ENCODE measurements around the gene HSPD1. TPM values are rescaled to one million over a fixed set of nuclear protein-coding genes. Genes with fewer than 3 reads are reported as not detected.

The HSPD1 gene
- total RNA-seq (2014; rRNA removed; shearing (Covaris generic)) = 259 and 306 TPM in 2 replicates

DNA sequence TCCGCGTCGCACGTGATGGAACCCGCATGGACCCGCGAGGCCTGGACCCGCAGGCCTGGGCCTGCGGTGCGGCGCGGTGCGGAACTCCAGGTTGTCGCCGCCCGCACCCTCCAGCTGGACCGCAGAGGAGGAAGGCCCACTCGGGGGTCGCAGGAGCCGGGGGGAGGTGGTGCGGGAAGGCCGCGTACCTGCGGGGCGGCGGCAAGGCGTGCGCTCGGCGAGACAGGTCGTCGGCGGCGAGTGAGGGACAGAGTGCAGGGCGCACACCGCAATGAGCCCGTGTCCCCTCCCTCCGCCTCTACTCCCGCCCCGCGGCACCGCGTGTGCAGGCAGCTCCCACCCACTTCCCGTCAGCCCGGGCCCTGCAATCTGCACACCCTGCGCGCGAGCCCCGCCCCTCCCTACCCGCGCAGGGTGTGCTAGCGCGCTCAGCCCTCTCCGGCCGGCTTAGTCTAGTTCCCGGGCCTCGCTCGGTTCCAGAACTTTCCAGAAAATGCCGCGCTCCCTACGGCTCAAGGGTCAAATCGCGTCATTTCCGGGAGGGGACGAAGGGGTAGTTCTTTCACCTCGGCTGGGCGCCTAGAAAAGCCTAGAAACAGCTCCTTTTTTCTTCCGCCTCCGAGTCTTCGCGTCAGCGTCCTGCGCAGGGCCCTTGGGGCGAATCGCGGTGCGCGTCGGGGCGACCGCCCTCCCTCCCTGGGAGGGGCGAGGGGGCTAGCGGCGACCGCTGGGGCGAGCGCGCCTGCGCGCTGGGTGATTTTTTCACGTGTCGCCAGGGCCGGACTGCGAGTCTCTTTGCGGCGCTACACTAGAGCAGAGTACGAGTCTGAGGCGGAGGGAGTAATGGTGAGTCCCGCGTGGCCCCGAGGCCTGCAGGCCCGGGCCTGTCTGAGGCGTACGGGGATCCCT lies at the start of gene HSPD1, which contains the start of gene HSPE1:
Gene HSPD1, minus strand, starts transcription at position 247 of the 909 bp plus-strand sequence. CDS start 992 bp downstream, outside the sequence.
Gene HSPE1, plus strand, starts transcription at position 786 of the 909 bp plus-strand sequence. Its CDS starts 58 bp downstream, at position 844.
- DNase-seq (ENCODE audit: low spot score) = peak; percentile 99

DNA sequence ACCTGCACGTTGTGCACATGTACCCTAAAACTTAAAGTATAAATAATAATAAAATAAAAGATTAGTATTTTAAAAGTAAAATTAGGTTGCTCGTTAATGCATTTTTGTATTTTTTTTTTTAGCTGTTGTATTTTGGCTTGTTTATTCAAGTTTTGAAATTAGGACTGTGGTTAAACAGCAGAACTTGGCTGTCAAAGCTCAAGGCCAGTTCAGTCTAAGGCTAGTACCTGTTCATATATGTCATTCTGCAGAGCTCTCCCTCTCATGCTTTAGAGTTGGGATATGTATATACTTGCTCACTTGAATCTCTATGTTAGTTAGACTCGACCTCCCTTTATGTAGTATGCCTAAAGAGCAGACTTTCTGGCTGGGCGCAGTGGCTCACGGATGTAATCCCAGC lies 48.9 kb upstream of the HSPD1 start:
- no peak for DNase-seq (ENCODE audit: low spot score)

- no peak for DNase-seq (ENCODE audit: low spot score)
These were observed 47.7 kb upstream of the HSPD1 start for GRCh38 chr2:197547163-197547900.

DNA sequence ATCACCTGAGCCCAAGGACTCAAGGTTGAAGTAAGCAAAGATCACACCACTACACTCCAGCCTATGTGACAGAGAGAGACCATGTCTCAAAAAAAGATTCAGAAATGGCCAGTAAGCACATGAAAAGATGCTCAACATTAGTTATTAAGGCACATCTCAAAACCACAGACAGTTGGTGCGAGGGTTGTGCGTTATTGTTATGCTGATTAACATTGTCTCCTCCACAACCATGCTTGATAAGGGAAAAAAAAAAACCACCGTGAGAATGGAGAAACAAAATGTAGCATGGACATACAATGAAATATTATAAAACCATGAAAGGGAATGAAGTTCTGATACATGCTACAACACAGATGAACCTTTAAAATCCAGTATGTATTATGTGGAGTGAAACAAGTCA lies 43.6 kb upstream of the HSPD1 start:
- no peak for DNase-seq (ENCODE audit: low spot score)

DNA sequence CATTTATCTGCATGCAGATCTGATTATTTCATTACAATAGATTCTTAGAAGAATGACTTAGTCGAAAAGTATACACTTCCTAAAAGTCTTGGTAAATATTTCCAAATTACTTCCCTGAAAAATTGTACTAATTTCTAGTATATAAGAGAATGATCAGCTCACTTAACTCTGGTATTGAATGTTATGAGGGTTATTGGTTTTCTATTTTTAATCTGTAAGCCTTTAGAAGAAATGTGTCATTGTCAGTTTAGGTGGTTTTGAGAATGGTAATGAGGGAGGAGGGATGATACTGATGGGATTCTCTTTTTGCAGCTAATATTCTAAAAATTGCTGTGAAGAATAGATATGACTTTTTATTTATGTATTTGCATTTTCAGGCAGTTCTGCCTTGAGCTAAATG lies 40.1 kb upstream of the HSPD1 start:
- DNase-seq (ENCODE audit: low spot score) = no peak

- DNase-seq (ENCODE audit: low spot score) = no peak
These were observed 38.8 kb upstream of the HSPD1 start for GRCh38 chr2:197538412-197538811.

DNA sequence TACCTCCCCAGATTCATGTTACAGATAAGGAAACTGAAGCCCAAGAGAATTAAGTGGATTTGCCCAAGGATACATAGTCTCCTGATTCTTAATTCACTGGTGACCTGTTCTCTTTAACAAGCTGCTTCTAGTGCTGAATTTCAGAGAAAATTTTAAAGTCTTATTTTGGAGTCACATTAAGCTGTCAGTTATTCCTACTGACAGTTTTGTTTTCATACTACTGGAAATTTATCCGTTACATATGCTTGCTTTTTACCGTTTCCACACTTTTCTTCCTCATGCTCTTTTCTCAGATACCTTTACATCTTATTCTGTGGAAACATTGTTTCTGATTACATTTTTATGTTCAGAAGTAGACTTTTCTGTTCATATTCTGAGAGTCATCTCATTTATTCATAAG lies 17.5 kb upstream of the HSPD1 start:
- DNase-seq (ENCODE audit: low spot score) = no peak

- peak; percentile 59 for DNase-seq (ENCODE audit: low spot score)
These were observed 16.7 kb upstream of the HSPD1 start for GRCh38 chr2:197516393-197516761.

DNA sequence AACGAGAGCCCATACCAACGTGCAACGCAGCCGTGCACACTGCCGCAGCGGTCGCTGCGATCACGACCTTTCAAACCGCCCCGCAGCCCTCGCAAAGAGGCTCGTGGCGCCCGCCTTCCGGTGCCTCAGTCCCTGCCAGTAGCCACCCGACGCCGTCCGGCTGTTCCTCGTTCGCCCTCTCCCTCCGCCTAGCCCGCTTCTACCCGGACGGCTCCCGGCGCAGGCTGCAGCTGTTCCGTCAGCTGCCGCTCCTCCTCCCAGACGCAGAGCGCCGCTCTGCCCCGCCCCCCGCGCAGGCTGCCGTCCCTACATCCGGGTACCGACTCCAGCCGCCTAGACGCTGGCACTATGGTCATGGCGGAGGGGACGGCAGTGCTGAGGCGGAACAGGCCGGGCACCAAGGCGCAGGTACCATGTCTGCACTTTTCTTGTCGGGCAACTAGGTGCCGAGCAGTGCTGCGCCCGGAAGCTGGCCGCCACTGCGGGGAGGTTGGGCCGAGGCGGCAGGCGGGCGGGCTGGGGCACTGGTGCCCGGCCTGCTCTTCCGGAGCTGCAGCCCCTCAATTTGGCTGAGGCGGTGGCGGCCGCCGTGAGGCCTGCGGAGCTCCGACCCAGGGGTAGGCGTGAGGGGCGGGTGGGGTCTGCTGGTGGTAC lies 16.2 kb upstream of the HSPD1 start, which contains the start of gene MOB4:
Gene MOB4, plus strand, starts transcription at position 328 of the 654 bp plus-strand sequence. Its CDS starts 21 bp downstream, at position 349.
- DNase-seq (ENCODE audit: low spot score) = peak; percentile 94

- DNase-seq (ENCODE audit: low spot score) = peak; percentile 48
These were observed 15.7 kb upstream of the HSPD1 start for GRCh38 chr2:197515315-197515738.

- no peak for DNase-seq (ENCODE audit: low spot score)
These were observed 15.1 kb upstream of the HSPD1 start for GRCh38 chr2:197514754-197515153.

DNA sequence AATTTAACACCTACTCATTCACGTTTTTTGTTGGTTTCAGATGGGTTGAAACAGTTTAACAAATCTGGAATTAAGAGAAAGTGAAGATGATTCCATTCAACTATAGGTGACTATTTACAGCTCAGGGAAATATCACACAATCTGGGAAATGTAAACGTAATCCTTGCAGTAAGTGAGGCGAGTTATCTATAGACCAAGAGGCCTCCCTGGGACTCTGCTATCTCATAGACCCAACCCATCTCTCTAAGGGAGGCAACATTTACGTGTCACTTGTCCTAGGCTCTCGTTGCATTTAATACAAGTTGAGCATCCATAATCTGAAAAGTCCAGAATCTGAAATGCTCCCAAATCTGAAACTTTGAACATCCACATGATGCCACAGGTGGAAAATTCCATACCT lies 14.3 kb upstream of the HSPD1 start:
- no peak for DNase-seq (ENCODE audit: low spot score)

- no peak for DNase-seq (ENCODE audit: low spot score)
These were observed 7.0 kb upstream of the HSPD1 start for GRCh38 chr2:197506658-197507057.

DNA sequence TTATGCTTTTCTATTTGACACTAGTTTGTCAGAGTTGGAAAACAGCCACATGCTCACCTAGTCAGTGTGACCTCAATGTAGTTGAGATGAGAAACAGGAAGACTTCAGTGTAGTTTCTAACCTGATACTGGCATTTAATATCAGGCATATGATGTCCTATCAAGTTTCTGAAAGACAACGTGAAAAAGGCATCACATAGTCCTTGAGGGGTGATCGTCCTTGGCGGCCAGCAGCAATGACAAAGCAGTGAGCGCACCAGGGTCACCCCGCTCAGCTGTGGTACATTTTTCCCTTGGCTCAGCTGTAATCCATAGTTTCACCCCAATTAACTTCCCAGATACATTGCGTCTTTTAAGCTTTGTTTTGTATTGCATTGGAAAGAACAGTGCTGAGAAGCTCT lies 4.9 kb upstream of the HSPD1 start:
- DNase-seq (ENCODE audit: low spot score) = no peak

DNA sequence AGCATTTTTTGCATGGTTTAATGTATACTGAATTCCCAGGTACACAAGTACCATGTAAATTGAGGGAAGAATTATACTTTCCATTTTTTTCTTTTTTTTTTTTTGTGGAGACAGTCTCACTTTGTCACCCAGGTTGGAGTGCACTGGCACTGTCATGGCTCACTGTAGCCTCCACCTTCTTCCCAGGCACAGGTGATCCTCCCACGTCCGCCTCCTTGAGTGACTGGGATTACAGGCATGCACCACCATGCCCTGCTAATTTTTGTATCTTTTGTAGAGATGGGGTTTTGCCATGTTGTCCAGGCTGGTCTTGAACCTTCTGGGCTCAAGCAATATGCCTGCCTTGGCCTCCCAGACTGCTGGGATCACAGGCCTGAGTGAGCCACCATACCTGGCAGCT lies 4.4 kb upstream of the HSPD1 start:
- DNase-seq (ENCODE audit: low spot score) = no peak

DNA sequence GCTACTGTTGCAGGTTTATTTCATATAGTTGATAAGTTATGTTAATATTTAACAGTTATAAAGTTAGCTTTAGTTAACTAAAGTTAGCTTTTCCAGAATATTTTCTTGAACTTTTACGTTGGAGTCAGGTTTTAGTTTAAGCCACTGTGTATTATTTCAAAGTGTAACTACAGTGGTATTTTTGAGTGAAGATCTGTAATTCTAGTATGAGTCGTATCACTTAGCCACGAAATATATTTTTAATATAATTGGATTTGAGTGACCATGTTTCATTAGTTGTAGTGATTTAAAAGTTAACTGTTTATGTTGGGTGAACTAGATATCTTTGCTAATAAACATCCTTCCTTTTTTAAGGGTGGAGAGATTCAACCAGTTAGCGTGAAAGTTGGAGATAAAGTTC lies 3.0 kb upstream of the HSPD1 start:
- no peak for DNase-seq (ENCODE audit: low spot score)

DNA sequence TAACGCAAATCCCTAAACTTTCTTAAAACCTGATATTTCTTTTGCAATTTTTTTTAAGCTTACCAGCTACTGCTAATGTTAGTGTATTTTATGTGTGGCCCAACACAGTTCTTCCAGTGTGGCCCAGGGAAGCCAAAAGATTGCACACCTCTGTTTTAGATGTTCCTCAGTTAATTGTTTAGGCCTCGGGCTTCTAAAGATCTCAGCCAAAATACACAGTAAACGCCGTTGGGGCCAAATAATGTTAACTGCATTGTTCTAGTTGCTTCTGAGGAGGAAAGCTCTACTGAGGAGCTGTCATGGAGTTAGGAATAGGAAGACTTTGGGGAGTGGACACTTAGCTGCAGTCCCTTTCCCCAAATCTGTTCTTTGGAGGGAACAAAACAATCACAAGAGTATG lies 2.6 kb upstream of the HSPD1 start:
- DNase-seq (ENCODE audit: low spot score) = no peak

- DNase-seq (ENCODE audit: low spot score) = peak; percentile 40
These were observed 977 bp upstream of the HSPD1 start for GRCh38 chr2:197500503-197501131.

DNA sequence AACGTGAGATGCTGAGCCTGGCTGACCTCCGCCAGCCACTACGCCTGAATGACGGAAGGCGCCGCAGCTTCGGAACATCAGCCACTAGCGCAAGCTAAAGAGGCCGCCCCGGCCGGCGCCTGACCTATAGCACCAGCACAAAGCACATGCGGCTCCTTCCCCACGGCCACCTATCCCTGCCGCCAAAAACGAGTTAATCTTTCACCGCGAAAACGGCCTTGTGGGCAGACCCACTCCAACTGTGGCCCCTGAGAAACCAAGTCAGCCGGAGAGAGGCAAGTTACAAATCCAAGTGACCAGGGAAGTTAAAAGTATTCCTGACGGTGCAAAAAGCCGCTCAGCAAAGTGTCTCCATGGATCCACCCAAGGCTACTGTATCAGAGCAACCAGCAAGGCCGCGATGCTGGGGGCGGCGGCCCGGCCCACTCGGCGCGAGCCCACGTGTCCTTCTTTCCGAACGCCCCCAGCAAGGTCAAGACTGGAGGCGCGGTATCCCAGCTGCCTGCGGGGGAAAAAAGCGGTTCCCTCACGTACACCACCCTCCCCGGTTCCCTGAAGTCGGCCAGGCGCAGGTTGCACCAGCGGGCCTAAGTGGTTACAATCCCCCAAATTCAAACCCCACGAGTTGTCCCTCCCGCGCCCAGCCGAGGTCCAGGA lies 575 bp downstream of the HSPD1 start:
- peak; percentile 58 for DNase-seq (ENCODE audit: low spot score)

DNA sequence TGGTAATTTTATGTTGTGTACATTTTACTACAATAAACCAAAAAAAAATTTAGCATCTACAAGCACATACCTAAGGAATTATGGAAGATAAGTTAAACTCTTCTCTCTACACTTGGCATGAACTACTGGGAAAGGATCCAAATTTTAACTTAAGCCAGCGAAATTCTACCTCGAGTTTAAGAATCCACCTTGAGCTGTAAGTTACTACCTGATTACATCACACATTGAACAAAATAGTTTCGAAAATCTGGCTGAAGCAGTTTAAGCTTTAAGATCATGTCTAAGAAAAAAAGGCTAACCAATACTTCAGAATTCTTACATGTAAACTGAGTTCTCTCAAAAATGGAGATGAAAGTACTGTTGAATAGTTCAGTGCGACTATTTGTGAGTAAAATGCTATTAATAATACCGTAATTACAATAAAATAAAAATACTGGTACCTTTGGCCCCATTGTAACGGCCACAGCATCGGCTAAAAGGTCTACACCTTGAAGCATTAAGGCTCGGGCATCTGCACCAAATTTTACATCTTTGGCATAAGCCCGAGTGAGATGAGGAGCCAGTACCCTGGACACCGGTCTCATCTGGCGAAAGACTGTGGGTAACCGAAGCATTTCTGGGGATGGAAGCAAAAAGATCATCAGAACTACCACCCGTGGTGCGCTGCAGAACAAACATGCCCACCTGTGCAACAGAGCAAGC lies 1.3 kb downstream of the HSPD1 start:
- no peak for DNase-seq (ENCODE audit: low spot score)

All from HT-29 (cell line).